ACHN (cell line): ENCODE data around the gene PDZD11.
"Not testable (repeated sequence)": the region's sequence is repeated elsewhere in the genome, so short reads cannot be mapped to it uniquely, and the experiment has no call there.

Source experiments
- DNase-seq: peaks from one replicate; pipeline ENCODE4 v3.0.0-alpha.2; 2015
- in situ Hi-C: cut with HindIII; loops from 2 replicates; pipeline ENCODE4 v1.10.0; 2017; ENCODE audit warnings: low sequenced_read_pairs, low pct_ligation_motif_present, low pct_unique_long_range_greater_than_20kb

PDZD11 gene

DNA sequence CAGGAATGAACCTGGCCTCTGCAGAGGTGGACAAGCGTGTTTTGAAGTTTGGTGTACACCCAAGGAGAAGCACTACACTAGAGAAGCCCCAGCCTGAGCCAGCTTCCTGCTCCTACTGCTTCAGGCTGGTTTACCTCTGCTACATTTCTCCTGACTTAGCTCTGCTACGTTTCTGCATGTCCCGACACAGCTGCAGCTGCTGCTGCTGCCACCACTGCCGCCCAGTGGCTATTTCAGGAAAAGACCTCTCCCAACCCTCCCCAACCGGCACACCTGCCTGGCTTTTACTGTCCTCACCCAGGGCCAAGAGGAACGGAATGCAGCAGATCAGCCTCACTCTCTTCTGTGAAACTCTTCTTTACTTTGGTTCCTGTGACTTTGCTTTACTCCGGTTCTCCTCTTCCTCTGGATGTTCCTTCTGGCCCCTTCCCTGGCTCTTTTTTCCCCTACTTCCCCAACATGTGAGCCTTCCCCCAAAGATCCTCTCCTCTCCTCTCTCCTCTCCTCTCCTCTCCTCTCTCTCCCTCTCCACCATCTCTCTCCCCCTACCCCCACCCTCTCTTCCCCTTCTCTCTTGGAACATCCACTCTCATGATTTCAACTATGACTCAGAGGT is 26.7 kb downstream of the PDZD11 start:
- in situ Hi-C loops, result no loop called here
- DNase-seq, result peak; percentile 6

DNA sequence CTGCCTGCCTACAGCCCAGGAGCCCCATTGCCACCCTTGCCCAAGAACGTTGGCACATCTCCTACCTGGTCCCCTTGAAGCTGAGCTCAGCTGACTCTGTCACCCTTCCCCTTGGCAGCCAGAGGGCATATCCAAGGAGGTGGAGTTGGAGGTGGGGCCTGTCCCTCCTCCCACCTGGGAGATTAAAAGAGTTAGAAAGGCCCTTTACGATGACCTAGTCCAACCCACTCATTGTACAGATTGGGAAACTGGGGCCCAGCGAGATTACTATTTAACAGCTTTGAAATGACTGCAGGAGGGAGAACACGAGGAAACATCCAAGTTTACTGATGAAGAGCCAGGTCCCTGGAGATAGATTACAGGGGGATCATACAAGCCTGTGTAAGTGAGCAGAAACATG is 29.6 kb downstream of the PDZD11 start, which contains the start of gene P2RY4:
Gene P2RY4 (minus strand): TSS at position 101 of the 400 bp plus-strand sequence. CDS start 580 bp downstream, outside the sequence.
- DNase-seq, result no peak
- in situ Hi-C loops, result no loop called here

DNA sequence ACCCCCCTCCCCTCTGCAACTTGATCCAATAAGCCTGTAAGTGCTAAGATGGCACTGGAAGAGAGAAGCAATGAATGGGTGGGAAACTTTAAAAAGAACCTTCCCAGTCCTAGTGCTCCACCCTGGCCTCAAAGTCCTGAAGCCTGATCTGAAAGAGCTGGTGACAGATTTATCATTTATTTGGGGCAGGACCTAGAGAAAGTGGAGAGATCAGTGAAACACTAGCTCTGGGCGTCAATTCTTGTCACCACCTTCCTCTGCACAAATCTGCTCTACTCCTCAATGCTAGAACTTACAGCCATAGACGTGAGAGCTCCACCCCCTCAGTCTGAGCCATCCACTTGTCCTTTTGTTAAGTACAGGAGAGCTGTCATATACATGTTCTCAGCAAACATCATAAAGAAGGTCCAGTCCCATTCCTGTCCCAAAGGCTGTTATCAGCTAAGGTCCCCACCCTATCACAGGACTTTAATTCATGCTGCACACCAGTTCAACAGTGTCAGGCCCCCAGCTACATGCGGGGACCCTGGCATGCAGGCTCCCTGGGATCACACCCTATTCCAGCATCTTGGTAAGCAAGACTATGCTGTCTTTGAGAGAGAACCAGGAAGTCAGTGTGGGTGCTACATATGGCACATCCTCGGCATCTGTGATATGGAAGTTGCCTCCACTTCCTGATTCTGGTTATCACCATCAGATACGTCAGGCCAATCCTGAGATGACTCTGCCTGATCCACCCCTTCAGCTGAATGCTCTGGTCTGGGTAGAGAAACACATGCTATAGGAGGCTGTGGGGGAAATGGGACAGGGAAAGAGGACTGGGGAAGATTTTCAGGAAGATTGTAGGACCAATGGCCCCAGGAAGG is 32.1 kb downstream of the PDZD11 start:
- no peak for DNase-seq
- in situ Hi-C loops, result no loop called here

DNA sequence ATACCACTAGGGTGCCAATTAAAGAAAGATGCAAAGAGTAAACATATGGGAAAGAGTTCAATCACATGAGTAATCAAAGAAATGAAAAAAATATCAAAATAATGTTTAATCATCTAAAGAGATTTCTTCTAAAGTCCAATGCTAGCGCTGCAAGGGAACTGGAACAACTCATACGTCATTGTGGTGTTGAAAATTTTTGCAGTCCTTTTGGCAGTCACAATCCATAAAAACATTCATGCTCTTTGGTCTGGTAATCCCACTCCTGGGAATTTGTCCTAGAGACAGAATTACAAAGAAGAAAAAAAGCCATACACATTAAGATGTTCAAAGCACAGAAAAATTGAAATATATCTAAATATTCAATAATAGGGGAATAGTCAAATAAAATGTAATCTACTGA is 34.3 kb downstream of the PDZD11 start:
- in situ Hi-C loops, result no loop called here

DNA sequence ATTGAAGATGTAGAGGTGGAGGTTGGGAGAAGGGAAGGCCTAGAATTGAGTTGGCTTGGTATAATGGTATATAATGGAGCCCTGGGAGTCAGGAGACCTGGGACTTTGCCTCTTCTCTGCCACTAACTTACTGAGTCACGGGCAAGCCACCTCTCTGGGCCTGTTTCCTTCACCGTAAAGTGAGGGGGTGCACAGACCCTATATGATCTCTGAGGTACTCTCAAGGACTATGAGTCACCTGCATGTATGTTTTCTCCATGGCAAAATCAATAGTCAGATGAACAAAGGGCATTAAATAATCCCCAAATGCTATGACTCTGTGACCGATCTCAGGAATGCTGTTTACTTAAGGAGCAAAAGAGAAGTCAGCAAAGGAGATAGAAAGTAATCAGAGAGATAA is 34.8 kb downstream of the PDZD11 start:
- DNase-seq, result no peak
- in situ Hi-C loops, result no loop called here

More for the DNA sequence above, 34.3 kb downstream of the PDZD11 start:
- no peak for DNase-seq

DNA sequence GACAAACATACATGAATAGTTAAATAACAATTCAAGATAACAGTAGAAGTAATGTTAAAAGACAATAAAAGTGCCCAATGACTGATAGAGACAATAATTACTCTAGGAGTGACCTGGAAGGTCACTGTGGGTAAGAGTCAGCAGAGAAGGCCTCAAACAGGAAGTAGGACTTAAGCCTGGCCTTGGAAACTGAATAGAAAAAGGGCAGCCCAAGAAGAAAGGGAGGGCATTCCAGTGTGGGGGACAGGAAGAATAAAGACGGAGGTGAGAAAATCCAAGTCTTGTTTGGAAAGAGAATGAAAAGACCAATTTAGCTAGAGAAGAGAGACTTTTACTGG is 35.7 kb downstream of the PDZD11 start:
- no peak for DNase-seq
- in situ Hi-C loops, result no loop called here

DNA sequence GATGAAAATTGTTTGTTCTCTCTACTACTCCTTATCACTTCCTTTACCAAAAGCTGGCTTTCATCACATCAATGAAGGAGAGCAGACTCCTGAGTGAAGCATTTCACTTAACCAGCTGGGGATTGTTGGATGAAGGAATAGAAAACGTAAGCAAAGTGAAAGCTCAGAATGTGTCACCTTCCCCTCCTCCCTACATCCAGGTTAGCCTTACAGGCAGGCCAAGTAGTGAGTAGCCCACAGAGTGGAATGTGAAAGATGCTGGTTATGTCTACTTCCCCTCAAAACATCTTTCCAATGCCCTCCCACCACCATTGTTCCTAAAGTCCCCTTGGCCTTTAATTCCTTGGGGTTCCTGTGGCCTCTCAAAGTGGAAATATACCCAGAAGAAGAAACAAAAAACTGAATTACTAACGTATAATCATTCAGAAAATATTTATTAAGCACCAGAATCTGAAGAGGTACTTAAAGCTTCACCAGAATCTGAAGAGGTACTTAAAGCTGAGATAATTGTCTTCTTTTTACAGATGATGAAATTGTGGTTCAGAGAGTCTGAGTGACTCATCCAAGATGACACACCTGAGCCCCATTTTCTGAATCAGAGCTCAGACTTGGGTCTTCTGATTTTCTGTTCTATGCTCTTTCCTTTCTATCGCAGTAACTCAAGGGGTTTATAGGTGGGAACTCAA is 36.2 kb downstream of the PDZD11 start:
- in situ Hi-C loops, result no loop called here
- no peak for DNase-seq

DNA sequence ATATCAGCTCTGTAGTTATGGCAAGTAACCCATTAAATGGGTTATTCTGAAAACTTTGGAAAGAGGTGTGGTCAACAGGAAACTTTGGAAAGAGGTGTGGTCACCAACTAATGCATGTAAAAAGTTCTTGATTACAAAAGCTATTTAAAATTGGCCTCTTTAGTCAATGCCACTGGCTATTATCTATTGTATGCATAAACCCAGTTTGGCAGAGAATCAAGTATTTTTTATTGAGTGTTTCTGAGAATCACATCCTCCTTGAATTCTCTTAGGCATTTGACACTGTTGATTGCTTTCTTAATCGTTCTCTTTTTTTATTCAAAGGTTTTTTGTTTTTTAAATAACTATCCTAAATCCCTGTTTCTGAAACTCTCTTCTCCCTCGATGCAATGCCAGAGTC is 37.2 kb downstream of the PDZD11 start:
- in situ Hi-C loops, result no loop called here
- no peak for DNase-seq

DNA sequence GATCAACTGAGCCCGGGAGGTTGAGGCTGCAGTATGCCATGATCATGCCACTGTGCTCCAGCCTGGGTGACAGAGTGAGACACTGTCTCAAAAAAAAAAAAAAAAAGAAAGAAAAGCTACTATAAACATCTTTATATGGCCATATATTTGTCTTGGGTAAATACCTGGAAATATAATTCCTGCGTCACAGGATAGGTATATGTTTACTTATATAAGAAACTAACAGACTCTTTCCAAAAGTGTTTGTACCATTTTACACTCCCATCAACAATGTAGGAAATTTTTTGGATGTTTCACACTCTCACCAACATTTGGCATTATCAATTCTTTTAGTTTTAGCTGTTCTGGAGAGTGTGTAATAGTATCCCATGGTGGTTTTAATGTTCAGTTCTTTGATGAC is 42.5 kb downstream of the PDZD11 start:
- in situ Hi-C loops, result no loop called here
- no peak for DNase-seq

DNA sequence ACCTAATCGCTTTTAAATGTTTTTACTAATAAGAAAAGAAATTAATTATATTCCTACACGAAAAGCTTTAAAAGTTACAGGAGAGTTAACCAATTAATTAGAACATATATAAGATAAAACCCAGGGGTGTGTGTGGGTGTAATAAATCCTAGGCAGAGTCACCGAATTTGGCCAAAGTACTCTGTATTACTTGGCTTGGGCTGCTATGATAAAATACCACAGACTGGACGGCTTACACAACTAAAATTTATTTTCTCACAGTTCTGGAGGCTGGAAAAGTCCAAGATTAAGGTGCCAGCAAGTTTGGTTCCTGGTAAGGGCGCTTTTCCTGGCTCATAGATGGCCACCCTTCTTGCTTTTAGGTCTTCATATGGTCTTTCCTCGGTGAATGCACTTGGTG is 44.8 kb downstream of the PDZD11 start:
- DNase-seq, result no peak
- in situ Hi-C loops, result no loop called here

DNA sequence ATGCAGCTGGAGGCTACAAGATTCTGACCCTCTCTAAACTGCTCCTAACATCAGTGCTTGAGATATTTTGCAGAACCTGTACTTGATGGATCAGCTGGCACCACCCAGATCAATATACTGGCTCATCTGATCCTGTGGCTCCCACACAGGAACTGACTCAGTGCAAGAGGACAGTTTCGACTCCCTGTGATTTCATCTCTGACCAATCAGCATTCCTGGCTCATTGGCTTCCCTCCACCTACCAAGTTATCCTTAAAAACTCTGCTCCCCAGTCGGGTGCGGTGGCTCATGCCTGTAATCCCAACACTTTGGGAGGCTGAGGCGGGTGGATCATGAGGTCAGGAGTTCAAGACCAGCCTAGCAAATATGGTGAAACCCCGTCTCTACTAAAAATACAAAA is 46.1 kb downstream of the PDZD11 start:
- not testable (repeated sequence) for DNase-seq

DNA sequence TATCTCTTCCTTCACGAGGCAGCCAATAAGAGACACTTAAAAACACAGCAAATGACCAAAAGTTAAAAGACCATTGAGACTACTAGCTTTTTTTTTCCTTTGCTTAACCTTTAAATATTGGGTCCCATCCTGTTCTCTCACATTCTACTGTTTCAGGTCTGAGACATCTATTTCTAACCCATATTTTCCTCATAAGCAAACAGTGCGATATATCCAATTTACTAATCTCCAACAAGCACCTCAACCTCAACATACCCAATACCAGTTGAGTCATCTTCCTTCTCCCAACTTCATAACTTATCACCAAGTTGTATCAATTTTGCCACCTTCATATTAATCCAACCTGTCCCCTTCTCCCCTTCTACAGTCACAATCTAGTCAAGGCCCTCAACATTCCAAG is 48.2 kb downstream of the PDZD11 start:
- DNase-seq, result no peak
- in situ Hi-C loops, result no loop called here

More for the DNA sequence above, 46.1 kb downstream of the PDZD11 start:
- in situ Hi-C loops, result not testable (repeated sequence)

DNA sequence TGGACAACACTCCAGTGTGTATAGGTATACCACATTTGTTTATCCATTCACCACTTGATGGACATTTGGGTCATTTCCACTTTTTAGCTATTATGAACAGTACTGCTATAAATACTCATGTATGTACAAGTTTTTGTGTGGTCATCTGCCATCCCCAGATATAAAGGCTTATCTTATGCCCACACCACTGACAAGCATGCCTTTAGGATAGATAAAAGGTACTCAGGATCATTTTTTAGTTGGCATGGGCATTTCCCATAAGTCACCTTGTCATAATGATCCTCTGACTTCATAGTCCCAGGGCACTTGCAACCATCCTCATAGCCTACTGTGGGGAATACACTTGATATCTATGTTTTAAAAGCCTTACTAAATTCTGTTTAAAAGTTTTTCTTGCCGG is 49.0 kb downstream of the PDZD11 start:
- in situ Hi-C loops, result no loop called here
- no peak for DNase-seq
